ENCODE data around the gene KCNG2. TPM values are rescaled to one million over a fixed set of nuclear protein-coding genes. Genes with fewer than 3 reads are reported as not detected.

KCNG2 gene
- total and polyA plus RNA-seq, 2 experiments from 2014 or later: 0.13 to 0.52 TPM

DNA sequence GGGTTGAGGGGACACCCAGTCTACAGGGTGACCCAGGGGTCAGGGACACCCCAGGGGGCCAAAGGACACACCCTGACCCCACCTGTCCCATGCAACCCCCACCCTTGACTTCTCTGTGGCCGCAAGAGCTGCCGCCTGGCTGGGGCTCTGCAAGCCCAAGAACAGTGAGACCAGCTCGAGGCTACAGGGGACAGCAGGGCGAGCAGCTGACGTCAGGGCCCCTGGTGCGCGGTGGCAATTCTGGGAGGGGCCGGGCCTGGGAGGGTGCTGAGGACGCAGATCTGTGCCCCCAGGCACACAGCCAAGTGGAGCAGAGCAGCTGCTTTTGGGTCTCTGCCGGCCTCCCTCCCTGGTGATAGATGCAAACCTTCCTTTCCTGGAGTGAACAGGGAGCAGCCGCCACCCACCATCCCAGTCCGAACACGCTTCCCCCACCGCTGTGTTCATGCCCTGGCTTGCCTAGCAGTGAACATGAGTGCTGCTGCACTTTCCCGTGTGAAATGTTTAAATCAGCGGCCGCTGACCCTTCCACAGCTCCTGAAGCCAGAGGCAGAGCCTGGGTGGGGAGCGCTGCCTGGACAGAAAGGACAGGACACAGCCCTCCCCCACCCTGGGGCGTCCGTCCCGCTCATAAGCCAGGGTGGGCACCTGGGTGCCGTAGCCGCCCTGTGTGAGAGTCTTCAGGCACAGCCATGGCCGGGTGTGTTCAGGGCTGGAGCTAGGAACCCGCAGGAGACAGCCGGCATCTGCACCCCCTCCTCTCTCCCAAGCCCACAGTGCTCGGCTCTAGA lies 106.8 kb downstream of the KCNG2 start (continued):
- TF ChIP-seq, protein P1, sequence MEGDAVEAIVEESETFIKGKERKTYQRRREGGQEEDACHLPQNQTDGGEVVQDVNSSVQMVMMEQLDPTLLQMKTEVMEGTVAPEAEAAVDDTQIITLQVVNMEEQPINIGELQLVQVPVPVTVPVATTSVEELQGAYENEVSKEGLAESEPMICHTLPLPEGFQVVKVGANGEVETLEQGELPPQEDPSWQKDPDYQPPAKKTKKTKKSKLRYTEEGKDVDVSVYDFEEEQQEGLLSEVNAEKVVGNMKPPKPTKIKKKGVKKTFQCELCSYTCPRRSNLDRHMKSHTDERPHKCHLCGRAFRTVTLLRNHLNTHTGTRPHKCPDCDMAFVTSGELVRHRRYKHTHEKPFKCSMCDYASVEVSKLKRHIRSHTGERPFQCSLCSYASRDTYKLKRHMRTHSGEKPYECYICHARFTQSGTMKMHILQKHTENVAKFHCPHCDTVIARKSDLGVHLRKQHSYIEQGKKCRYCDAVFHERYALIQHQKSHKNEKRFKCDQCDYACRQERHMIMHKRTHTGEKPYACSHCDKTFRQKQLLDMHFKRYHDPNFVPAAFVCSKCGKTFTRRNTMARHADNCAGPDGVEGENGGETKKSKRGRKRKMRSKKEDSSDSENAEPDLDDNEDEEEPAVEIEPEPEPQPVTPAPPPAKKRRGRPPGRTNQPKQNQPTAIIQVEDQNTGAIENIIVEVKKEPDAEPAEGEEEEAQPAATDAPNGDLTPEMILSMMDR (conservative IDR thresholded peaks at IDR 0.05; ENCODE audit: low read depth in 2 of 2): no peak
- TF ChIP-seq, protein P2, sequence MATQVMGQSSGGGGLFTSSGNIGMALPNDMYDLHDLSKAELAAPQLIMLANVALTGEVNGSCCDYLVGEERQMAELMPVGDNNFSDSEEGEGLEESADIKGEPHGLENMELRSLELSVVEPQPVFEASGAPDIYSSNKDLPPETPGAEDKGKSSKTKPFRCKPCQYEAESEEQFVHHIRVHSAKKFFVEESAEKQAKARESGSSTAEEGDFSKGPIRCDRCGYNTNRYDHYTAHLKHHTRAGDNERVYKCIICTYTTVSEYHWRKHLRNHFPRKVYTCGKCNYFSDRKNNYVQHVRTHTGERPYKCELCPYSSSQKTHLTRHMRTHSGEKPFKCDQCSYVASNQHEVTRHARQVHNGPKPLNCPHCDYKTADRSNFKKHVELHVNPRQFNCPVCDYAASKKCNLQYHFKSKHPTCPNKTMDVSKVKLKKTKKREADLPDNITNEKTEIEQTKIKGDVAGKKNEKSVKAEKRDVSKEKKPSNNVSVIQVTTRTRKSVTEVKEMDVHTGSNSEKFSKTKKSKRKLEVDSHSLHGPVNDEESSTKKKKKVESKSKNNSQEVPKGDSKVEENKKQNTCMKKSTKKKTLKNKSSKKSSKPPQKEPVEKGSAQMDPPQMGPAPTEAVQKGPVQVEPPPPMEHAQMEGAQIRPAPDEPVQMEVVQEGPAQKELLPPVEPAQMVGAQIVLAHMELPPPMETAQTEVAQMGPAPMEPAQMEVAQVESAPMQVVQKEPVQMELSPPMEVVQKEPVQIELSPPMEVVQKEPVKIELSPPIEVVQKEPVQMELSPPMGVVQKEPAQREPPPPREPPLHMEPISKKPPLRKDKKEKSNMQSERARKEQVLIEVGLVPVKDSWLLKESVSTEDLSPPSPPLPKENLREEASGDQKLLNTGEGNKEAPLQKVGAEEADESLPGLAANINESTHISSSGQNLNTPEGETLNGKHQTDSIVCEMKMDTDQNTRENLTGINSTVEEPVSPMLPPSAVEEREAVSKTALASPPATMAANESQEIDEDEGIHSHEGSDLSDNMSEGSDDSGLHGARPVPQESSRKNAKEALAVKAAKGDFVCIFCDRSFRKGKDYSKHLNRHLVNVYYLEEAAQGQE (IDR thresholded peaks at IDR 0.05; ENCODE audit: unreplicated experiment): no peak

DNA sequence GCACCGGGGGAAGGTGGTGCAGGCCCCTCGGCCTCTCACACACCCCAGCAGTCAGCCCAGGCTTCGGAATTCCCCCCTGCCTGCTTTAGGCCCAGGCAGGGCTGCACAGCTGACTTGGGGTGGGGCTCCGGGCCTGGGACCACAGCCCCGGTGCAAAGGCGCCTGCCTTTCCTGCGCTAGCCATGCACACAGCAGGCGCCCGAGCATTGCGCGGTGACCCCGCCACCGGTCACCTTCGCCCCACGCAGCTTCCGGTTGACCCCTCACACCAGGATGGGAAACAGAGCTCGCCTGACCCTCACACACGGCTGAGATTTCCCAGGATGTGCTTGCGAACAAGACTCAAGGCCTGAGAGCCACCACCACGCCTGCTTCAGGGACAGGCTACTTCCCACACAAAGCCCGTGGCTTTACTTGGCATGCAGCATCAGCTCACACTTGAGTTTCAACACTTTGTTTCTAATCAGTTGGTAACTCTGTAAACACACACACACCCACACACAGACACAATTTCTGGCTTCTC lies 107.7 kb downstream of the KCNG2 start:
- H3K36me3 ChIP-seq (ENCODE audit: insufficient read depth): no peaks in the 10 kb centered on the region
- no peak overlapping the region for H3K4me3 ChIP-seq
- H3K27me3 Mint-ChIP-seq (ENCODE audit: insufficient read depth, low read depth, poor library complexity): peaks cover 2% of the 10 kb centered on the region
- H3K9me2 ChIP-seq (ENCODE audit: insufficient read depth): no peaks in the 10 kb centered on the region
- no peak overlapping the region for H2AFZ ChIP-seq
- H3K27ac Mint-ChIP-seq: no peak overlapping the region
- H3K36me3 Mint-ChIP-seq (ENCODE audit: low read depth): peaks cover 24% of the 10 kb centered on the region
- H3K27me3 ChIP-seq (ENCODE audit: insufficient read depth): no peaks in the 10 kb centered on the region
- DNase-seq (ENCODE audit: low spot score): no peak
- no peak overlapping the region for H3K27ac ChIP-seq (ENCODE audit: low read depth)
- no peaks in the 10 kb centered on the region for H4K20me1 ChIP-seq (replicated peaks; ENCODE audit: insufficient read depth)
- no peak for ATAC-seq
- H3K4me1 Mint-ChIP-seq: peaks cover 1% of the 10 kb centered on the region; the same call in 1 of the 3 replicates
- H3K4me3 Mint-ChIP-seq: no peak overlapping the region
- no peaks in the 10 kb centered on the region for H3K4me1 ChIP-seq (ENCODE audit: insufficient read depth)
- H3K79me2 ChIP-seq (replicated peaks; ENCODE audit: insufficient read depth): no peaks in the 10 kb centered on the region
- H3F3A ChIP-seq (replicated peaks; ENCODE audit: low read depth): no peaks in the 10 kb centered on the region
- peaks cover 15% of the 10 kb centered on the region for H3K9me3 Mint-ChIP-seq
- H3K4me2 ChIP-seq: no peak overlapping the region
- TF ChIP-seq ZNF114 (CRISPR knock-in tag; IDR thresholded peaks at IDR 0.05) (no peak), ZNF331 (CRISPR knock-in tag; IDR thresholded peaks at IDR 0.05; ENCODE audit: low read depth) (no peak), CREB1 (CRISPR knock-in tag; IDR thresholded peaks at IDR 0.05; ENCODE audit: low read depth) (no peak), POLR2AphosphoS5 (IDR thresholded peaks at IDR 0.05; ENCODE audit: low read depth) (no peak)
- TF ChIP-seq, protein P1 (conservative IDR thresholded peaks at IDR 0.05; ENCODE audit: low read depth in 2 of 2): no peak
- TF ChIP-seq, protein P3, sequence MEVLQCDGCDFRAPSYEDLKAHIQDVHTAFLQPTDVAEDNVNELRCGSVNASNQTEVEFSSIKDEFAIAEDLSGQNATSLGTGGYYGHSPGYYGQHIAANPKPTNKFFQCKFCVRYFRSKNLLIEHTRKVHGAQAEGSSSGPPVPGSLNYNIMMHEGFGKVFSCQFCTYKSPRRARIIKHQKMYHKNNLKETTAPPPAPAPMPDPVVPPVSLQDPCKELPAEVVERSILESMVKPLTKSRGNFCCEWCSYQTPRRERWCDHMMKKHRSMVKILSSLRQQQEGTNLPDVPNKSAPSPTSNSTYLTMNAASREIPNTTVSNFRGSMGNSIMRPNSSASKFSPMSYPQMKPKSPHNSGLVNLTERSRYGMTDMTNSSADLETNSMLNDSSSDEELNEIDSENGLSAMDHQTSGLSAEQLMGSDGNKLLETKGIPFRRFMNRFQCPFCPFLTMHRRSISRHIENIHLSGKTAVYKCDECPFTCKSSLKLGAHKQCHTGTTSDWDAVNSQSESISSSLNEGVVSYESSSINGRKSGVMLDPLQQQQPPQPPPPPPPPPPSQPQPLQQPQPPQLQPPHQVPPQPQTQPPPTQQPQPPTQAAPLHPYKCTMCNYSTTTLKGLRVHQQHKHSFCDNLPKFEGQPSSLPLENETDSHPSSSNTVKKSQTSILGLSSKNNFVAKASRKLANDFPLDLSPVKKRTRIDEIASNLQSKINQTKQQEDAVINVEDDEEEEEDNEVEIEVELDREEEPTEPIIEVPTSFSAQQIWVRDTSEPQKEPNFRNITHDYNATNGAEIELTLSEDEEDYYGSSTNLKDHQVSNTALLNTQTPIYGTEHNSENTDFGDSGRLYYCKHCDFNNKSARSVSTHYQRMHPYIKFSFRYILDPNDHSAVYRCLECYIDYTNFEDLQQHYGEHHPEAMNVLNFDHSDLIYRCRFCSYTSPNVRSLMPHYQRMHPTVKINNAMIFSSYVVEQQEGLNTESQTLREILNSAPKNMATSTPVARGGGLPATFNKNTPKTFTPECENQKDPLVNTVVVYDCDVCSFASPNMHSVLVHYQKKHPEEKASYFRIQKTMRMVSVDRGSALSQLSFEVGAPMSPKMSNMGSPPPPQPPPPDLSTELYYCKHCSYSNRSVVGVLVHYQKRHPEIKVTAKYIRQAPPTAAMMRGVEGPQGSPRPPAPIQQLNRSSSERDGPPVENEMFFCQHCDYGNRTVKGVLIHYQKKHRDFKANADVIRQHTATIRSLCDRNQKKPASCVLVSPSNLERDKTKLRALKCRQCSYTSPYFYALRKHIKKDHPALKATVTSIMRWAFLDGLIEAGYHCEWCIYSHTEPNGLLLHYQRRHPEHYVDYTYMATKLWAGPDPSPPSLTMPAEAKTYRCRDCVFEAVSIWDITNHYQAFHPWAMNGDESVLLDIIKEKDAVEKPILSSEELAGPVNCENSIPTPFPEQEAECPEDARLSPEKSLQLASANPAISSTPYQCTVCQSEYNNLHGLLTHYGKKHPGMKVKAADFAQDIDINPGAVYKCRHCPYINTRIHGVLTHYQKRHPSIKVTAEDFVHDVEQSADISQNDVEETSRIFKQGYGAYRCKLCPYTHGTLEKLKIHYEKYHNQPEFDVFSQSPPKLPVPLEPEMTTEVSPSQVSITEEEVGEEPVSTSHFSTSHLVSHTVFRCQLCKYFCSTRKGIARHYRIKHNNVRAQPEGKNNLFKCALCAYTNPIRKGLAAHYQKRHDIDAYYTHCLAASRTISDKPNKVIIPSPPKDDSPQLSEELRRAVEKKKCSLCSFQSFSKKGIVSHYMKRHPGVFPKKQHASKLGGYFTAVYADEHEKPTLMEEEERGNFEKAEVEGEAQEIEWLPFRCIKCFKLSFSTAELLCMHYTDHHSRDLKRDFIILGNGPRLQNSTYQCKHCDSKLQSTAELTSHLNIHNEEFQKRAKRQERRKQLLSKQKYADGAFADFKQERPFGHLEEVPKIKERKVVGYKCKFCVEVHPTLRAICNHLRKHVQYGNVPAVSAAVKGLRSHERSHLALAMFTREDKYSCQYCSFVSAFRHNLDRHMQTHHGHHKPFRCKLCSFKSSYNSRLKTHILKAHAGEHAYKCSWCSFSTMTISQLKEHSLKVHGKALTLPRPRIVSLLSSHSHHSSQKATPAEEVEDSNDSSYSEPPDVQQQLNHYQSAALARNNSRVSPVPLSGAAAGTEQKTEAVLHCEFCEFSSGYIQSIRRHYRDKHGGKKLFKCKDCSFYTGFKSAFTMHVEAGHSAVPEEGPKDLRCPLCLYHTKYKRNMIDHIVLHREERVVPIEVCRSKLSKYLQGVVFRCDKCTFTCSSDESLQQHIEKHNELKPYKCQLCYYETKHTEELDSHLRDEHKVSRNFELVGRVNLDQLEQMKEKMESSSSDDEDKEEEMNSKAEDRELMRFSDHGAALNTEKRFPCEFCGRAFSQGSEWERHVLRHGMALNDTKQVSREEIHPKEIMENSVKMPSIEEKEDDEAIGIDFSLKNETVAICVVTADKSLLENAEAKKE (CRISPR knock-in tag; IDR thresholded peaks at IDR 0.05): no peak

All from GM23338 (cell line).